Osteoblast (primary cell): ENCODE results near the gene MS4A6A. TPM values are rescaled to one million over a fixed set of nuclear protein-coding genes. Genes with fewer than 3 reads are reported as not detected.

Experiments used
- DNase-seq: peaks from one replicate; pipeline ENCODE4 v3.0.0; 2011; ENCODE audit warnings: low spot score, mixed read lengths; ENCODE audit not compliant: insufficient read length; ENCODE audit errors: missing footprints
- H2AFZ ChIP-seq: 2 replicates; pipeline ENCODE4 v1.6.0; 2011; ENCODE audit warnings: mild to moderate bottlenecking, low read length
- H3K27ac ChIP-seq: 2 replicates; pipeline ENCODE4 v1.5.1; 2011; ENCODE audit warnings: mild to moderate bottlenecking, low read depth, low read length, moderate library complexity
- H3K27me3 ChIP-seq: 2 replicates; pipeline ENCODE4 v1.6.0; 2012; ENCODE audit warnings: mild to moderate bottlenecking, control low read depth, inconsistent platforms, low read length, moderate library complexity; ENCODE audit not compliant: insufficient read depth
- H3K36me3 ChIP-seq: 2 replicates; pipeline ENCODE4 v1.5.1; 2011; ENCODE audit warnings: mild to moderate bottlenecking, low read length, control low read depth, moderate library complexity; ENCODE audit not compliant: insufficient read depth
- H3K4me1 ChIP-seq: 2 replicates; pipeline ENCODE4 v1.5.1; 2011; ENCODE audit warnings: mild to moderate bottlenecking, low read length, control low read depth, moderate library complexity; ENCODE audit not compliant: insufficient read depth
- H3K4me2 ChIP-seq: 2 replicates; pipeline ENCODE4 v1.6.0; 2011; ENCODE audit warnings: mild to moderate bottlenecking, low read length; ENCODE audit not compliant: insufficient read depth
- H3K4me3 ChIP-seq: fragments of 200-600 bp; sonication (generic); 3 replicates; pipeline ENCODE4 v1.5.1; 2012; ENCODE audit warnings: mild to moderate bottlenecking, low read length, inconsistent platforms; ENCODE audit not compliant: insufficient read depth
- H3K79me2 ChIP-seq: 2 replicates; pipeline ENCODE4 v1.6.0; 2012; ENCODE audit warnings: mild to moderate bottlenecking, low read length, control low read depth, inconsistent platforms; ENCODE audit not compliant: insufficient read depth
- H3K9me3 ChIP-seq: 2 replicates; pipeline ENCODE4 v1.5.1; 2011; ENCODE audit warnings: low read depth, low read length, control low read depth
- H4K20me1 ChIP-seq: 2 replicates; pipeline ENCODE4 v1.6.0; 2012; ENCODE audit warnings: mild to moderate bottlenecking, low read length, control low read depth; ENCODE audit not compliant: insufficient read depth
- CTCF ChIP-seq: IDR thresholded peaks from 2 replicates; pipeline ENCODE4 v1.5.1; 2011; ENCODE audit warnings: mild to moderate bottlenecking, low read depth, low read length, moderate library complexity; ENCODE audit errors: extremely low read depth
- total RNA-seq: library from RNA; depleted of rRNA; stranded (reverse); fragments of >200 nt; gene quantifications from 2 replicates; pipeline ENCODE4 v1.2.3, GENCODE V29; 2012

MS4A6A gene
- total RNA-seq, 1 donor: under 0.01 TPM

- DNase-seq: no peak
- Histone ChIP-seq H3K9me3 (peaks cover 2% of the 10 kb centered on the region), H3K4me2 (no peak overlapping the region), H3K4me3 (no peak overlapping the region), H4K20me1 (no peaks in the 10 kb centered on the region), H3K27me3 (no peaks in the 10 kb centered on the region), H2AFZ (no peak overlapping the region), H3K79me2 (no peaks in the 10 kb centered on the region), H3K36me3 (no peaks in the 10 kb centered on the region), H3K27ac (no peak overlapping the region), H3K4me1 (no peaks in the 10 kb centered on the region)
- TF ChIP-seq CTCF: no peak
These were observed 16.9 kb downstream of the MS4A6A start for GRCh38 chr11:60165951-60166350.

- Histone ChIP-seq H3K79me2 (no peaks in the 10 kb centered on the region), H4K20me1 (no peaks in the 10 kb centered on the region), H3K27ac (no peak overlapping the region), H3K4me3 (no peak overlapping the region), H3K4me1 (no peaks in the 10 kb centered on the region), H3K9me3 (peaks cover 2% of the 10 kb centered on the region), H3K36me3 (no peaks in the 10 kb centered on the region), H3K27me3 (no peaks in the 10 kb centered on the region), H3K4me2 (no peak overlapping the region), H2AFZ (no peak overlapping the region)
- DNase-seq: no peak
- TF ChIP-seq CTCF: no peak
These were observed 17.3 kb downstream of the MS4A6A start for GRCh38 chr11:60165538-60165937.

DNA sequence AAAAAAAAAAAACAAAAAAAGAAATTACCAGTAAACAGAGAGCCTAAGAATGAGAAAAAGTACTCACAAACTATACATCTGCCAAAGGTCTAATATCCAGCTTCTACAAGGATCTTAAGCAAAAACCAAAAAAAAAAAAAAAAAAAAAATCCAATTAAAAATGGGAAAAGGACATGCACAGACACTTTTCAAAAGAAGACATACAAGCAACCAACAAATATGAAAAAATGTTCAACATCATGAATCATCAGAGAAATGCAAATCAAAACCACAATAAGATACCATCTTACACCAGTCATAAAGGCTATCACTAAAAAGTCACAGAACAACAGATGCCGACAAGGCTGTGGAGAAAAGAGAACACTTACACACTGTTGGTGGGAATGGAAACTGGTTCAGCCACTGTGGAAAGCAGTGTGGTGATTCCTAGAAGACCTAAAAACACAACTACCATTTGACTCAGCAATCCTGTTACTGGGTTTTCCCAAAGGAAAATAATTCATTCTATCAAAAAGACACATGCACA, 18.3 kb downstream of the MS4A6A start:
- TF ChIP-seq CTCF: no peak
- Histone ChIP-seq H4K20me1 (no peaks in the 10 kb centered on the region), H3K4me1 (no peaks in the 10 kb centered on the region), H3K9me3 (peaks cover 2% of the 10 kb centered on the region), H3K27me3 (no peaks in the 10 kb centered on the region), H3K79me2 (no peaks in the 10 kb centered on the region), H3K36me3 (no peaks in the 10 kb centered on the region), H3K4me3 (no peak overlapping the region), H3K4me2 (no peak overlapping the region), H3K27ac (no peak overlapping the region), H2AFZ (no peak overlapping the region)
- DNase-seq: no peak

DNA sequence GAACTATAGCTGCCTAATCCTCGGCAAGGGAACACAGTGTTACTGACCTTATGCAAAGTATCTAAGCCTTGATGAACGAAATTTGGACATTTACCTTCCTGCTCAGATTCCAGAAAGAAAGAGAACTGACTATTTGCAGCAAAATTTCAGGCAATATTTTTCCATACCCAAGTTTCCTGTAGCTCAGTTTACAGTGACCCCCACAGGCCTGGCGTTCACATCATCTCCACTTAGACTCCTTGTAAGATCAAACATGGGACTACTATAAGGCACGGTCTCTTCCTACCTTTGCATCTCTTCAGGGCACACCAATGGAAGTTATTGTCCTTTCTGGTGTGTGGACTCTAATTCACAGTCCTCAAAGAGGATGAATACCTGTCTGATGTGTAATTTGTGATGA, 21.1 kb downstream of the MS4A6A start:
- TF ChIP-seq CTCF: no peak
- no peaks in the 10 kb centered on the region for H3K79me2 ChIP-seq
- no peak overlapping the region for H3K4me2 ChIP-seq
- no peaks in the 10 kb centered on the region for H4K20me1 ChIP-seq
- H3K36me3 ChIP-seq: no peaks in the 10 kb centered on the region
- peaks cover 2% of the 10 kb centered on the region for H3K9me3 ChIP-seq
- no peak for DNase-seq
- H3K4me1 ChIP-seq: no peaks in the 10 kb centered on the region
- H2AFZ ChIP-seq: no peak overlapping the region
- H3K27me3 ChIP-seq: no peaks in the 10 kb centered on the region
- H3K4me3 ChIP-seq: no peak overlapping the region
- no peak overlapping the region for H3K27ac ChIP-seq
